ENCODE data around the gene ZNF414. TPM values are rescaled to one million over a fixed set of nuclear protein-coding genes. Genes with fewer than 3 reads are reported as not detected.
A peak's percentile ranks its signal among the peaks of the same experiment; 100 is the strongest.

ZNF414 gene
- polyA plus RNA-seq, 12 donors, result 10.5 to 25.4 (median 12.6) TPM; not detected in 1

DNA sequence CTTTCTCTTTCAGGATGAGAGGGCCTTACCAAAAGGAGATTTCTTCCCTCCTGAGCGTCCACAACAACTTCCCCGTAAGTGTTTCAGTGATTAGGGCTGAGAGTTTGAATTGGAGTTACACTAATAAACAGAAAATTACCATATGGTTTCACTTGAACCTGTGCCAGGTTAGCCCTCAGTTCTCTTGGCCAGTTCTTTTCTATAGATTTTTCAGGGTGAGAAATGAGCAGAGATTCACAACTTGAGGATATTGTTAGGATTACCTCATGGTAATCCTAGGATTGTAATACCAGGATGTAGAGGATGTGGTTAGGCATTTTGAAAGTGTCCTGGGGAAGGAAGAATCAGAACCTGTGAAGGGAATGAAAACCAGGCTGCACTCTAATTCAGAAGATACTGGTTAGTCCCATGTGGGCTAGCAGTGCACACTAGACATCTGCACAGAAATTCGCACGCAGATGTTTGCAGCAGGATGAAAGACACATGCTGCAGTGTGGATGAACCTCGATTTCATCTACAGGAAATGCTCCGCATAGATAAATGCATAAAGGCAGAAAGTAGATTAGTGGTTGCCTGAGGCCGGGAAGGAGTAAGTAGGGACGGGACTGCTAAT lies 45.1 kb downstream of the ZNF414 start:
- peak; percentile 32 for DNase-seq

DNA sequence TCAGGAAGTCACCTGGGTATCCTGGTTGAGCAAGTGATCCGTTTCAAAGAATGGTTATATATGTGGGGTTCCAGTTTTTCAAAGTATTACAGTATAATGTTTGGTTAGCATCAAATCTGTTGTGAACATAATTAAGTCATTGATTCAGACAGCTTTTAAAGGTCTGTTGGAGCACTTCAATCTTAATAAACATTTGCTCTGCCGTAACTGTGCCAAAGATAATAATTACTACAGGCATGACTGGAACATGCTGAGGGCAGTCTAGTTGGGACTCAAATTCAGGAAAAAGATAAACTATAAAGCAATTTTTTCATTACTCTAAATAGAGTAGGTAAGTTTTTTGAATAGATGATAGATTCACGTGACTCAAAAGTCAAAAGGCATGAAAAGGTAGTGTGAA lies 45.8 kb downstream of the ZNF414 start:
- no peak for DNase-seq

DNA sequence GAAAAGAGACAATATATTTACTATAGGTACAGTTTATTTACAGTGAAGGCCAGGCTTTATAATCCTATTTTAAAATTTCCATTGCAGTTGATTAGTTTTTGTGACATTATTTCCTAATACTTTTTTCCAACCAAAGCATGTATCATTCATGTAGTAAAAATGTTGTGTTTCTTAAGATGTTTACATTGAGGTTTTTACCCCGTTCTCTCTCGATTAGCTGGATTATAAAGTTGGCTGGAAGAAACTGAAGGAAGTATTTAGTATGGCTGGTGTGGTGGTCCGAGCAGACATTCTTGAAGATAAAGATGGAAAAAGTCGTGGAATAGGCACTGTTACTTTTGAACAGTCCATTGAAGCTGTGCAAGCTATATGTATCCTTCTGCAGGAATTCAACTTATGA lies 47.9 kb downstream of the ZNF414 start:
- DNase-seq, result no peak

DNA sequence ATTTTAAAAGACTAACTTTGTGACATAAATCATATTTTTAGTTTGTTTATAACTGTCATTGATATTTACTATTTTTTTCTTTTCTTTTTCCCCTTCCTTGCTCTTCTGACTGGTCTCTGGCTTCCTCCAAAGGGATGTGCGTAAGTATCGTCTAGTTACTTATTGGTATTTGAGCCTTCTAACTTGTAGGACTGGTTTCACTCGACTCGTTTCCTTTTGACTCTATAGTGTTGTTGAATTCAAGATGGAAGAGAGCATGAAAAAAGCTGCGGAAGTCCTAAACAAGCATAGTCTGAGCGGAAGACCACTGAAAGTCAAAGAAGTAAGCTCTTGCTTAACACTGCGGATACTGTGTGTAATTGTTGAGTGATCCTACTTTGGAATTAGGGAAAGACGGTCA lies 50.6 kb downstream of the ZNF414 start:
- DNase-seq, result no peak

DNA sequence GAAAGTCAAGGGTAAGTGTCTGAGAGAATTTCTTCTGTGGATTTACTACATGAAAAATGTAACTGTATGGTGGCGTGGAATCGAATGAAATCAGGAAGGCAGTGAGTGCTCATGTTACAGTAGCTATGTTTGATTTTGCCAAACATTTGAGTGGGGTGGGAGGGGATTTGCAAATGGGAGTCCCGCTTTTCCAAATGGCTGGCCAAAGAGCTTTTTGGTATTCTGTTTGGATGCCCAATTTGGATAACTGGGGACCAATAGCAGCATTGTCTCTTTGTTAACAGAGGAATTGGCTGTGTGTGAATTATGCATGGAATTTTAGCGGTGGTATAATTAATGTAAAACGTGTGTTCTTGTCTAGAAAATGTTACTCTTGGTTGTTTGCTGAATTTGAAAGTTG lies 51.4 kb downstream of the ZNF414 start:
- no peak for DNase-seq

DNA sequence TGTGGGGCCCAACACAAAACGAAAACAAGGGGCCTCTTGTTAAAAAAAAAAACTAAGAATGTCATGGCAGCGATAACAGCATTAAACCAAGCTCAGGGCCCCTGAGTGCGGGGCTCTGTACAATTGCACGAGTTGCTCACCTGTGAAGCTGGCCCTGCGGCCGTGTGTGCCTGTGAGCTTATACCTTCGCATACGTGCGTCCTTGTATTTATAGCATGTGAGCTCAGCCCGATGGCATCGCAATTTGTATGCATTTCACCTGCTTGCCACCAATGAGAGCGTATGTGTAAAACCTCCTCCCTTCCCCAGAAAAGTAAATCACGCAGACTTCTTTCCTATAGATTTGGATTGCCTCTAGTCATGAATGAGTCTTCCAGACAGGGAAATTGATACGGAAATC lies 52.1 kb downstream of the ZNF414 start:
- DNase-seq, result no peak

DNA sequence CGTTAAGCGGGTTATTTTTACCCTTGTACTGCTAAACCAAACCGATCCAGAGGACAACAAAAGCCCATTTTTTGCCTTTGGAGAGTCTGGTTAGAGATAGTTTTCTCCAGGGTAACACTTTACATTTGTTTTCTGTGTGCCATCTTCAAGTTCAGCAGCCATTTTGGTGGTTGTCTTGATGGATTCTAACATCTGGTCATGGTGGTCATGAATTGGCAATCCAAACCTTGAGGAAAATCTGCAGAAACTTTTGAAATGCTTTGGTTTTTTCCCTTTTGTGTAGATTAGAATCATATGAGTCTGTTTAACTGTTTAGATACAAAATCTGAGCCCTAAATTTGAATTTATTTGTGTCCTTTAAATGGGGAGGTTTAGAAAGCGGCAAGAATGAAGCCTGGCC lies 52.6 kb downstream of the ZNF414 start:
- DNase-seq, result no peak

DNA sequence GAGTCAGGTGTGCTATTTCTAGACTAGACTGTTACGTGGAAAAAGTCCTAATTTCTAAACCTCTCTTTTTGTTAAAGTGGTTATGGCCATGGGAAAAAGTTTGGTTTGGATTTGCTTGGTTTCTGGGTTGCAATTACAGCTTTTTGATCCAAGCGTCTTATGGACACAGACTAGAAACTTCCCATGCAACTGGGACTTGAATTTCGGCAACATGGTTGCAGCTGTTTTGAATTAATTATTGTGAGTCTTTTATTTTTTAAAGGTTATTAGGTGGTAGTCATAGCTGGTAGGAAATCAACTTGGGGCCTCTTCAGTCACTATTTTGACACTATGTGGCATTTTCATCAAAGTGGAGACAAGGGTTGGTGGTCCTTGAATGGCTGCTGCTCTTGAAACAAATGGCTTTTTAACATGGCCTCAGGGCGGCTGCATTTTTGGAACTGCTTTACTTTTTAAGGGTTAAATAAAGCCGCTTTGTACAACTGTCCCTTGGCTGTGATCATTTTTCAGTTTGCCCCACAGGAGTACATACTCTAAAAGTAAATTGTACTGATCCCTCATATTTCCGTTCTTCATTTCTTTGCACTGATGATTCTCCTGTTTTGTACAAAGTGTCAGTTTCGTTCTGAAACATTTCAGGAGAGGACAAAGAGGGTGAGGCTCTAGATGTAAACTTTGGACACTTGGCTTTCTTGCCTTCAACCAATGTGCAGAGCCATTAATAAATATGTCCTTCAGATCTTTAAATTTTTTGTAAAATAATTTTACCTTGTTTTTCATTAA lies 53.3 kb downstream of the ZNF414 start:
- DNase-seq, result no peak

Other genes starting within 250 kb of the ZNF414 start
- 10 to 100 TPM in 11 of 12 donors, not detected in 1; 13.9 to 23.6 (median 19.1) TPM for gene CD320, start 205.8 kb downstream of the ZNF414 start, polyA plus RNA-seq (ENCODE audit: insufficient read length in 12 of 12)
- gene NDUFA7, start 192.8 kb downstream of the ZNF414 start, polyA plus RNA-seq (ENCODE audit: insufficient read length in 12 of 12), result 10 to 100 TPM in 11 of 12 donors, not detected in 1; 28.8 to 49.3 (median 39.5) TPM
- 1,000 to 10,000 TPM in 1 of 12 donors, 100 to 1,000 TPM in 10, not detected in 1; 402 to 1,142 (median 551) TPM for gene RPS28, start 192.7 kb downstream of the ZNF414 start, polyA plus RNA-seq (ENCODE audit: insufficient read length in 12 of 12)
- 10 to 100 TPM in 5 of 12 donors, 1 to 10 TPM in 6, not detected in 1; 6.2 to 18.5 (median 7.7) TPM for gene KANK3, start 170.9 kb downstream of the ZNF414 start, polyA plus RNA-seq (ENCODE audit: insufficient read length in 12 of 12)
- 1 to 10 TPM in 9 of 12 donors, under 1 TPM in 1, not detected in 2; 0.76 to 4.6 (median 1.8) TPM for gene ANGPTL4, start 150.0 kb downstream of the ZNF414 start, polyA plus RNA-seq (ENCODE audit: insufficient read length in 12 of 12)
- gene RAB11B, start 123.8 kb downstream of the ZNF414 start, polyA plus RNA-seq (ENCODE audit: insufficient read length in 12 of 12), result 100 to 1,000 TPM in 2 of 12 donors, 10 to 100 TPM in 9, not detected in 1; 53.9 to 120 (median 60.8) TPM
- gene MARCHF2, start 100.9 kb downstream of the ZNF414 start, polyA plus RNA-seq (ENCODE audit: insufficient read length in 12 of 12), result 10 to 100 TPM in 11 of 12 donors, not detected in 1; 10.6 to 15.2 (median 12.9) TPM
- gene HNRNPM, start 69.2 kb downstream of the ZNF414 start, polyA plus RNA-seq (ENCODE audit: insufficient read length in 12 of 12), result 100 to 1,000 TPM in 11 of 12 donors, not detected in 1; 173 to 360 (median 195) TPM
- 1 to 10 TPM in 8 of 12 donors, under 1 TPM in 2, not detected in 2; 0.59 to 9.8 (median 1.4) TPM for gene PRAM1, start 11.5 kb downstream of the ZNF414 start, polyA plus RNA-seq (ENCODE audit: insufficient read length in 12 of 12)
- gene MYO1F, start 63.3 kb upstream of the ZNF414 start, polyA plus RNA-seq (ENCODE audit: insufficient read length in 12 of 12), result 10 to 100 TPM in 2 of 12 donors, 1 to 10 TPM in 9, not detected in 1; 2.8 to 19.6 (median 3.8) TPM
- gene ADAMTS10, start 96.5 kb upstream of the ZNF414 start, polyA plus RNA-seq (ENCODE audit: insufficient read length in 12 of 12), result 10 to 100 TPM in 11 of 12 donors, not detected in 1; 16.4 to 64.6 (median 28.3) TPM
- gene NFILZ, start 116.5 kb upstream of the ZNF414 start, polyA plus RNA-seq (ENCODE audit: insufficient read length in 12 of 12), result not detected
- gene ACTL9, start 184.6 kb upstream of the ZNF414 start, polyA plus RNA-seq (ENCODE audit: insufficient read length in 12 of 12), result not detected
- gene OR2Z1, start 207.5 kb upstream of the ZNF414 start, polyA plus RNA-seq (ENCODE audit: insufficient read length in 12 of 12), result not detected